ENCODE results near the gene TAF4B.

- TF ChIP-seq SIN3A (IDR thresholded peaks at IDR 0.05; ENCODE audit: borderline replicate concordance, low read depth, low read length), result no peak
- TF ChIP-seq POLR2AphosphoS5 (IDR thresholded peaks at IDR 0.05; ENCODE audit: low read depth, low read length), result no peak
- no peak for TF ChIP-seq TAF1 (IDR thresholded peaks at IDR 0.05; ENCODE audit: borderline replicate concordance, low read depth, low read length)
- TF ChIP-seq JUND (IDR thresholded peaks at IDR 0.05), result no peak
- no peak for TF ChIP-seq CTCF (IDR thresholded peaks at IDR 0.05)
- TF ChIP-seq MAX (IDR thresholded peaks at IDR 0.05; ENCODE audit: low read depth), result no peak
- TF ChIP-seq REST (IDR thresholded peaks at IDR 0.05; ENCODE audit: low read depth, low read length), result no peak
- no peak for TF ChIP-seq CHD2 (IDR thresholded peaks at IDR 0.05; ENCODE audit: low read length, partially characterized antibody)
- no peak for TF ChIP-seq SMC3 (IDR thresholded peaks at IDR 0.05; ENCODE audit: low read depth, low read length)
- no peak for TF ChIP-seq ZBTB33 (IDR thresholded peaks at IDR 0.05; ENCODE audit: borderline replicate concordance, low read depth)
- no peak for TF ChIP-seq EP300 (IDR thresholded peaks at IDR 0.05; ENCODE audit: borderline replicate concordance in 1 of 2, low read depth in 1 of 2, low read length in 1 of 2)
These were observed 181.7 kb downstream of the TAF4B start for GRCh38 chr18:26407736-26408601.

Data from SK-N-SH (cell line).